K562 (cell line): ENCODE results near the gene CTBP2.

Source experiments
- GATAD2B ChIP-seq: fragments of 450-650 bp; IDR thresholded peaks from 2 replicates; pipeline ENCODE4 v1.6.1; 2017; ENCODE audit warnings: mild to moderate bottlenecking, borderline replicate concordance
- KDM4B ChIP-seq, 2 experiments: fragments of 450-650 bp in 1 of 2; sonication (generic) in 1 of 2; IDR thresholded peaks; 2 replicates each; pipeline ENCODE4 v1.6.1; 2016 to 2017; ENCODE audit warnings: borderline replicate concordance in 2 of 2, antibody characterized with exemption in 1 of 2, low read depth in 1 of 2, mild to moderate bottlenecking in 1 of 2
- PML ChIP-seq: IDR thresholded peaks from 2 replicates; pipeline ENCODE4 v1.6.1; 2012; ENCODE audit warnings: low read length, inconsistent platforms
- POLR2A ChIP-seq: fragments of 450-650 bp; conservative IDR thresholded peaks from 2 replicates; pipeline ENCODE4 v1.6.1; 2016
- RFX5 ChIP-seq: IDR thresholded peaks from 2 replicates; pipeline ENCODE4 v1.6.1; 2011; ENCODE audit warnings: low read depth, mild to moderate bottlenecking, improper control_type of control experiment, low read length
- SMARCB1 ChIP-seq: IDR thresholded peaks from 2 replicates; pipeline ENCODE4 v1.6.1; 2011; ENCODE audit warnings: improper control_type of control experiment, low read depth; ENCODE audit not compliant: insufficient read length
- ZNF282 ChIP-seq: sonication (generic); formaldehyde crosslinking; IDR thresholded peaks from 2 replicates; pipeline ENCODE4 v1.8.1; 2023; ENCODE audit warnings: missing genetic modification reagents
- TF ChIP-seq, protein P1 (sequence below), 3 experiments: IDR thresholded peaks in 2 of 3; conservative IDR thresholded peaks in 1 of 3; 2 replicates each; pipeline ENCODE4 v1.5.1; 2011 to 2012; ENCODE audit warnings: low read length in 3 of 3, mild to moderate bottlenecking in 3 of 3, control low read depth in 2 of 3, improper control_type of control experiment in 1 of 3, inconsistent platforms in 1 of 3, low read depth in 1 of 3, mixed read lengths in 1 of 3, moderate library complexity in 1 of 3; ENCODE audit not compliant: insufficient read depth in 2 of 3
- TF ChIP-seq, protein P2 (sequence below): sonication (generic); formaldehyde crosslinking; IDR thresholded peaks from 2 replicates; pipeline ENCODE4 v1.8.1; 2023; ENCODE audit warnings: mild to moderate bottlenecking, missing genetic modification reagents

- TF ChIP-seq SMARCB1 (no peak), RFX5 (no peak), POLR2A (no peak), GATAD2B (no peak), ZNF282 (CRISPR knock-in tag) (no peak), KDM4B (IDR thresholded peaks at IDR 0.05; ENCODE audit: borderline replicate concordance in 2 of 2, low read depth in 1 of 2) (no peak), PML (no peak)
- TF ChIP-seq, protein P1, sequence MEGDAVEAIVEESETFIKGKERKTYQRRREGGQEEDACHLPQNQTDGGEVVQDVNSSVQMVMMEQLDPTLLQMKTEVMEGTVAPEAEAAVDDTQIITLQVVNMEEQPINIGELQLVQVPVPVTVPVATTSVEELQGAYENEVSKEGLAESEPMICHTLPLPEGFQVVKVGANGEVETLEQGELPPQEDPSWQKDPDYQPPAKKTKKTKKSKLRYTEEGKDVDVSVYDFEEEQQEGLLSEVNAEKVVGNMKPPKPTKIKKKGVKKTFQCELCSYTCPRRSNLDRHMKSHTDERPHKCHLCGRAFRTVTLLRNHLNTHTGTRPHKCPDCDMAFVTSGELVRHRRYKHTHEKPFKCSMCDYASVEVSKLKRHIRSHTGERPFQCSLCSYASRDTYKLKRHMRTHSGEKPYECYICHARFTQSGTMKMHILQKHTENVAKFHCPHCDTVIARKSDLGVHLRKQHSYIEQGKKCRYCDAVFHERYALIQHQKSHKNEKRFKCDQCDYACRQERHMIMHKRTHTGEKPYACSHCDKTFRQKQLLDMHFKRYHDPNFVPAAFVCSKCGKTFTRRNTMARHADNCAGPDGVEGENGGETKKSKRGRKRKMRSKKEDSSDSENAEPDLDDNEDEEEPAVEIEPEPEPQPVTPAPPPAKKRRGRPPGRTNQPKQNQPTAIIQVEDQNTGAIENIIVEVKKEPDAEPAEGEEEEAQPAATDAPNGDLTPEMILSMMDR (IDR thresholded peaks at IDR 0.05 in 2 of 3, conservative IDR thresholded peaks at IDR 0.05 in 1 of 3; ENCODE audit: insufficient read depth in 2 of 3, low read depth in 1 of 3, low read length in 3 of 3): no peak
- TF ChIP-seq, protein P2, sequence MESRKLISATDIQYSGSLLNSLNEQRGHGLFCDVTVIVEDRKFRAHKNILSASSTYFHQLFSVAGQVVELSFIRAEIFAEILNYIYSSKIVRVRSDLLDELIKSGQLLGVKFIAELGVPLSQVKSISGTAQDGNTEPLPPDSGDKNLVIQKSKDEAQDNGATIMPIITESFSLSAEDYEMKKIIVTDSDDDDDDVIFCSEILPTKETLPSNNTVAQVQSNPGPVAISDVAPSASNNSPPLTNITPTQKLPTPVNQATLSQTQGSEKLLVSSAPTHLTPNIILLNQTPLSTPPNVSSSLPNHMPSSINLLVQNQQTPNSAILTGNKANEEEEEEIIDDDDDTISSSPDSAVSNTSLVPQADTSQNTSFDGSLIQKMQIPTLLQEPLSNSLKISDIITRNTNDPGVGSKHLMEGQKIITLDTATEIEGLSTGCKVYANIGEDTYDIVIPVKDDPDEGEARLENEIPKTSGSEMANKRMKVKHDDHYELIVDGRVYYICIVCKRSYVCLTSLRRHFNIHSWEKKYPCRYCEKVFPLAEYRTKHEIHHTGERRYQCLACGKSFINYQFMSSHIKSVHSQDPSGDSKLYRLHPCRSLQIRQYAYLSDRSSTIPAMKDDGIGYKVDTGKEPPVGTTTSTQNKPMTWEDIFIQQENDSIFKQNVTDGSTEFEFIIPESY (CRISPR knock-in tag): no peak
Observed at GRCh38 chr10:125129076-125129458, 31.3 kb downstream of the CTBP2 start.
